ENCODE measurements around the gene DUSP3.

DNA sequence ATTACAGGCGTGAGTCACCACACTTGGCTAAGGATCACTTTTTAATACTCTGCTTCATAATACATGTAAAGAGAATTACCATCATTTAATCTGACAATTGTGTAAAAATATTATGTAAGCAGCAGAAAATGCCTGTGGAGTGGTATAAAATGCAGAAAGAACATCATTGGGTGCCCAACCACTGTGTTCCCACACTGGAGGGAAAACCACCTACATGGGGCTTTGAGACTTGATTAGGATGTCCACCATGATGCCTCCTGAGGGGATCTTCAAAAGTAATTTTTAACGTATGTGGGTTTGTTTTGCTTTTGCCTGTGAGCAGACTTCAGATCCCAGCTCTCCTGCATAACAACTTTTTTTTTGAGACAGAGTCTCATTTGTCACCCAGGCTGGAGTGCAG, 20.3 kb upstream of the DUSP3 start:
- no peak for TF ChIP-seq POLR2A (IDR thresholded peaks at IDR 0.05; ENCODE audit: low read length)
- TF ChIP-seq GATA1 (IDR thresholded peaks at IDR 0.05; ENCODE audit: low read depth, low read length) = no peak

Data from erythroblast (primary cell).